Mesenteric fat pad (tissue), 1 donor: Measurements from ENCODE around the gene RHOH. TPM values are rescaled to one million over a fixed set of nuclear protein-coding genes. Genes with fewer than 3 reads are reported as not detected.
"Not testable (repeated sequence)": the region's sequence is repeated elsewhere in the genome, so short reads cannot be mapped to it uniquely, and the experiment has no call there.

Experiments
- DNase-seq: peaks from one replicate; pipeline ENCODE4 v3.0.0-alpha.2; 2020; ENCODE audit warnings: low spot score
- total RNA-seq: library from RNA; stranded (reverse); fragmentation: NEBNext Ultra II Directional; extraction: Animal tissue kit (Norgen Biotek cat#: 25700); gene quantifications from one replicate; pipeline ENCODE4 v1.2.1, GENCODE V29; 2021
- donor health status: DM: yes; HTN: yes; CAD: no.

The RHOH gene
- total RNA-seq, 1 donor from 2014 or later: 3.9 TPM

- DNase-seq: no peak
These were observed 95.5 kb downstream of the RHOH start for GRCh38 chr4:40292313-40292759.

DNA sequence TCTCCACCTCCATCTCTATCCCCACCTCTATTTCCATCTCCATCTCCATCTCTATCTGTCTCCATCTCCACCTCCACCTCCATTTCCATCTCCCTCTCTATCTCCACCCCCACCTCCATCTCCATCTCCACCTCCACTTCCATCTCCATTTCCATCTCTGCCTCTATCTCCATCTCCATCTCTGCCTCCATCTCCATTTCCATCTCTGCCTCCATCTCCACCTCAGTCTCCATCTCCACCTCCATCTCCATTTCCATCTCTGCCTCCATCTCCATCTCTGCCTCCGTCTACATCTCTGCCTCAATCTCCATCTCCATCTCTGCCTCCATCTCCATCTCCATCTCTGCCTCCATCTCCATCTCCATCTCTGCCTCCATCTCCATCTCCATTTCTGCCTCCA is 97.5 kb downstream of the RHOH start:
- no peak for DNase-seq

GRCh38 chr4:40295030-40295429 is 98.2 kb downstream of the RHOH start:
- not testable (repeated sequence) for DNase-seq

GRCh38 chr4:40295572-40295971 is 98.7 kb downstream of the RHOH start:
- DNase-seq: no peak

Other genes starting within 250 kb of the RHOH start
- gene PDS5A, start 219.1 kb upstream of the RHOH start, total RNA-seq: 69.8 TPM
- 6.4 TPM for gene N4BP2, start 140.2 kb upstream of the RHOH start, total RNA-seq
- gene CHRNA9, start 138.3 kb downstream of the RHOH start, total RNA-seq: not detected